ENCODE measurements around the gene ATP9B. TPM values are rescaled to one million over a fixed set of nuclear protein-coding genes. Genes with fewer than 3 reads are reported as not detected.

ATP9B gene
- total RNA-seq, 4 donors from 2014 or later = 26.0 to 37.4 (median 30.5) TPM

GRCh38 chr18:79356435-79356834, 287.2 kb downstream of the ATP9B start:
- no peak for DNase-seq (ENCODE audit: extremely low spot score)
- H3K4me1 ChIP-seq = no peaks in the 10 kb centered on the region
- 86% methylated on average over 5 of the region's 5 CpGs for WGBS

GRCh38 chr18:79360933-79361332, 291.7 kb downstream of the ATP9B start:
- H3K4me3 ChIP-seq = no peak overlapping the region
- DNase-seq (ENCODE audit: extremely low spot score) = no peak

More at GRCh38 chr18:79356435-79356834, 287.2 kb downstream of the ATP9B start:
- Histone ChIP-seq H3K9me3 (no peaks in the 10 kb centered on the region), H3K4me3 (no peak overlapping the region), H3K27me3 (no peaks in the 10 kb centered on the region), H3K36me3 (peaks cover 14 to 61% (median 45%) of the 10 kb centered on the region in 4 donors), H3K27ac (replicated peaks in 1 of 4) (no peak overlapping the region)
- no peak for TF ChIP-seq POLR2AphosphoS5 (IDR thresholded peaks at IDR 0.05)
- TF ChIP-seq CTCF (IDR thresholded peaks at IDR 0.05) = no peak
- TF ChIP-seq EP300 (IDR thresholded peaks at IDR 0.05) = no peak
- TF ChIP-seq POLR2A (IDR thresholded peaks at IDR 0.05; ENCODE audit: low read depth) = no peak
- intact Hi-C loops (cut with DNase I) = no loop called here

GRCh38 chr18:79361766-79362522, 292.8 kb downstream of the ATP9B start:
- H3K4me1 ChIP-seq = no peaks in the 10 kb centered on the region
- H3K27ac ChIP-seq (replicated peaks in 1 of 4) = no peak overlapping the region
- TF ChIP-seq POLR2AphosphoS5 (IDR thresholded peaks at IDR 0.05) = no peak
- TF ChIP-seq EP300 (IDR thresholded peaks at IDR 0.05) = no peak
- no peak for TF ChIP-seq CTCF (IDR thresholded peaks at IDR 0.05)
- no peak for TF ChIP-seq POLR2A (IDR thresholded peaks at IDR 0.05; ENCODE audit: low read depth)
- no peaks in the 10 kb centered on the region for H3K9me3 ChIP-seq
- no peak overlapping the region for H3K4me3 ChIP-seq
- intact Hi-C loops (cut with DNase I) = no loop called here
- H3K36me3 ChIP-seq = peaks cover 24 to 66% (median 49%) of the 10 kb centered on the region in 4 donors
- H3K27me3 ChIP-seq = no peaks in the 10 kb centered on the region
- WGBS = 92% methylated on average over 20 of the region's 20 CpGs
- no peak for DNase-seq (ENCODE audit: extremely low spot score)

More at GRCh38 chr18:79360933-79361332, 291.7 kb downstream of the ATP9B start:
- H3K9me3 ChIP-seq = no peaks in the 10 kb centered on the region
- H3K4me1 ChIP-seq = no peaks in the 10 kb centered on the region
- 97% methylated on average over 12 of the region's 12 CpGs for WGBS
- intact Hi-C loops (cut with DNase I) = no loop called here
- no peak overlapping the region for H3K27ac ChIP-seq (replicated peaks in 1 of 4)
- peaks cover 24 to 67% (median 49%) of the 10 kb centered on the region in 4 donors for H3K36me3 ChIP-seq
- TF ChIP-seq EP300 (IDR thresholded peaks at IDR 0.05) (no peak), POLR2AphosphoS5 (IDR thresholded peaks at IDR 0.05) (no peak), CTCF (IDR thresholded peaks at IDR 0.05) (no peak), POLR2A (IDR thresholded peaks at IDR 0.05; ENCODE audit: low read depth) (no peak)
- H3K27me3 ChIP-seq = no peaks in the 10 kb centered on the region

GRCh38 chr18:79365701-79366100, 296.5 kb downstream of the ATP9B start:
- intact Hi-C loops (cut with DNase I) = no loop called here
- DNase-seq (ENCODE audit: extremely low spot score) = no peak

GRCh38 chr18:79366177-79367094, 297.2 kb downstream of the ATP9B start:
- Histone ChIP-seq H3K4me3 (no peak overlapping the region), H3K4me1 (no peaks in the 10 kb centered on the region), H3K27ac (replicated peaks in 1 of 4) (no peak overlapping the region), H3K9me3 (no peaks in the 10 kb centered on the region), H3K27me3 (no peaks in the 10 kb centered on the region), H3K36me3 (peaks cover 10 to 47% (median 27%) of the 10 kb centered on the region in 4 donors)
- TF ChIP-seq EP300 (IDR thresholded peaks at IDR 0.05) (no peak), POLR2A (IDR thresholded peaks at IDR 0.05; ENCODE audit: low read depth) (no peak), POLR2AphosphoS5 (IDR thresholded peaks at IDR 0.05) (no peak), CTCF (IDR thresholded peaks at IDR 0.05) (no peak)
- WGBS = 78% methylated on average over 29 of the region's 29 CpGs
- intact Hi-C loops (cut with DNase I) = no loop called here
- no peak for DNase-seq (ENCODE audit: extremely low spot score)

More at GRCh38 chr18:79365701-79366100, 296.5 kb downstream of the ATP9B start:
- TF ChIP-seq POLR2AphosphoS5 (IDR thresholded peaks at IDR 0.05) = no peak
- no peak for TF ChIP-seq EP300 (IDR thresholded peaks at IDR 0.05)
- no peak for TF ChIP-seq POLR2A (IDR thresholded peaks at IDR 0.05; ENCODE audit: low read depth)
- H3K27ac ChIP-seq (replicated peaks in 1 of 4) = no peak overlapping the region
- H3K36me3 ChIP-seq = peaks cover 17 to 54% (median 33%) of the 10 kb centered on the region in 4 donors
- H3K27me3 ChIP-seq = no peaks in the 10 kb centered on the region
- H3K4me1 ChIP-seq = no peaks in the 10 kb centered on the region
- H3K4me3 ChIP-seq = no peak overlapping the region
- WGBS = 90% methylated on average over 13 of the region's 13 CpGs
- H3K9me3 ChIP-seq = no peaks in the 10 kb centered on the region
